Activated T-helper 1 cell treated with Interleukin-2 at 50 U/mL for 16 hours (primary cell): ENCODE measurements around the gene DPY19L1.
"Not testable (repeated sequence)": the region's sequence is repeated elsewhere in the genome, so short reads cannot be mapped to it uniquely, and the experiment has no call there.

ENCODE experiments used
- DNase-seq: peaks from one replicate; pipeline ENCODE4 v3.0.0-alpha.2; 2020; ENCODE audit warnings: low read depth

Gene DPY19L1

DNA sequence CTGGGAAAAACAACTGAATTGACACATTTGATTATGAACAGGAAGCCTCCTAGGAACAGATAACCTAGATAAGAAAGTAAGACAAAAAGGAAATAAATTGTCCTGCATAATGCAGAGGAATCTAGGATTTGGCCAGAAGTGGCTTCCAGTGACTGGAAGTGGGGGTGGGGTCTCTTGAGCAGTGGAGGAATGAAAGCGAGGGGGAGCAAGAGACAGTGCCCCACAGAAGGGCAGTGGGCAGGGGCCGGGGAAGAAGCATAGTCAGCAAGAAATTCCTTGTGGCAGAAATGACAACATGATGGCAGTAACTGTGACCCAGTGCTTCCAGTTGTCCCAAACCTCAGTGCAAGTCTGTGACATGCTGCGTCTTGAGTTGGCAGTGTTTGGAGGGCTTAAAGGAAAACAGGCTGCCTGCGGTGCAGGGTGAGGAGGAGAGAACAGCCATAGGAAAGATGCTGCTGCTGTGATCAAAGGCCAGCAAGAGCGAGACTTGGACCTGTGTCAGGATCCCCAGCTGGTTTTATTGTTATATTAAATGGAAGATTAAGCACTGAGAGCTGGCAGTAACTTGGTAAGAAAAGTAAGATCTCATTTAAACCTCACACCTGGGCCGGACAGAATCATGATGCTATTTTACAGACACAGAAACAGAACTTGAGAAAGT, 119.0 kb downstream of the DPY19L1 start:
- not testable (repeated sequence) for DNase-seq

DNA sequence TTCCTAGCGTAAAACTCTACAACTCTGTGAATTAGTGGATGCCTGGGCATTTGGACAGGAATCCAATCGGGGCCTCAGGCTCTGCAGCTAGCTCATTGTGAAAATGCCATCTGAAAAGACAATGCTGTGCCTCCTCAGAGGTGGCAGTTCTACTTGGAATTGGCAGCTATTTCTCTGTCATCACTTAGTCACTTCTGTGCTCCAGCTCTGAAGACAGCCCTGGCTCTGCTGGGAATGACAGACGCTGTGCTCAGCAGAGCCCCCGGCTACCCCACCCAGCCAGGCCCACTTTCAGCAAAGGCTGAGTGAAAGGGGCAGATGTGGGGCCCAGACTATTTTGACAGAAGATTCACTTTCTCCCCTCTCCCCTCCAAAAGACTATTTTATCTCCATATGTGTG, 119.8 kb downstream of the DPY19L1 start:
- not testable (repeated sequence) for DNase-seq

DNA sequence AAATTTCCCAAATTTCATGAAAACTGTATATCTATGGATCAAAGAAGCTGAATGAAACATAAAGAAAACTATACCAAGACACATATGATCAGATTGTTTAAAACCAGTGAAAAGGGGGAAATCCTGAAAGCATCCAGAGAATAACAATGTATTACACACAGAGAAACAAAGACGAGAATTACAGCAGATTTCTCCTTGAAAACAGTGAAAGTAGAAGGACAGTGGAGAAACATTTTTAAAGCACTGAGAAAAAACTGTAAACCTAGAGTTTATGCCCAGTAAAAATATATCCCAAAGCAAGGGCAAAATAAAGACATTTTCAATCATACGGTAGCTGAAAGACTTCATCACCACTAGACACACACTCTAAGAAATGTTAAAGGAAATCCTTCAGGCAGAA, 121.0 kb downstream of the DPY19L1 start:
- no peak for DNase-seq

DNA sequence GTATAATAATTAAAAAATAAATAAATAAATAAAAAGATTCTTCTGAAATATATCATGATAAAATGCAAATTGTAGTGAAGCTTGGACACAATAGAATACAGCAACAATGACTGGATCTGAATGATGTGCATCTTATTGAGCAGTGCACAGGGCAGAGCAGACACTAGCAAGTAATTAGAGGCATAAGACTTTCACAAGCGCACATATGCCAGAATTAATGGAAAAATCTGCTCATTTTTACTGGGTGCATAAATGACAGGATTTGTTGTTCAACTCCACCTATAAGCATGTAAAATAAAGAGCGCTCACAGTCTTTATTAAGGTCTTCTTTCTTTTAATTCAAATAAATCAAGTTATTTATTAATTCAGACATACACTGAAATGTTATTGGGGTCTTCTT, 125.0 kb downstream of the DPY19L1 start:
- no peak for DNase-seq

DNA sequence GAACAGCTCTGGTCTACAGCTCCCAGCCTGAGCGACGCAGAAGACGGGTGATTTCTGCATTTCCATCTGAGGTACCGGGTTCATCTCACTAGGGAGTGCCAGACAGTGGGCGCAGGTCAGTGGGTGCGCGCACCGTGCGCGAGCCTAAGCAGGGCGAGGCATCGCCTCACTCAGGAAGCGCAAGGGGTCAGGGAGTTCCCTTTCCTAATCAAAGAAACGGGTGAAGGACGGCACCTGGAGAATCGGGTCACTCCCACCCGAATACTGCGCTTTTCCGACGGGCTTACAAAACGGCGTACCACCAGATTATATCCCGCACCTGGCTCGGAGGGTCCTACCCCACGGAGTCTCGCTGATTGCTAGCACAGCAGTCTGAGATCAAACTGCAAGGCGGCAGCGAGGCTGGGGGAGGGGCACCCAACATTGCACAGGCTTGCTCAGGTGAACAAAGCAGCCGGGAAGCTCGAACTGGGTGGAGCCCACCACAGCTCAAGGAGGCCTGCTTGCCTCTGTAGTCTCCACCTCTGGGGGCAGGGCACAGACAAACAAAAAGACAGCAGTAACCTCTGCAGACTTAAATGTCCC, 130.9 kb downstream of the DPY19L1 start:
- not testable (repeated sequence) for DNase-seq

DNA sequence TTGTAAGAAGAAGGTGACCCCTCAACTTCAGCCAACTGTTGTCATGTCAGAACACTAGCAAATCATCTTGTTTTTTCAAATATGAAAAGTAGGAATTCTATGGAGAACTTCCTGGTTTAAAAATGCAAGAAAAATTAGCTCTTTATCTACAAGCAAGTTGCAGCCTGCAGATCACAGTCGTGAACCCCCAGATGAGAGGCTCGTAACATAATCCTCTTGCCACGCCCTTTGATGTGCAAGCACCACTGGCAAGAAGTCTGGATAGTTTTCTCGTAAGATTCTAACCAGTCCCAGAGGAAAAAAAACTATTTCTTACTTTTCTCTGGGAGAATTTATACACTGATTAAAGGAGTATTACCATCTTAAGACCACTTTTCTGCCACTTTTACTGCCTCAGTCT, 132.3 kb downstream of the DPY19L1 start:
- DNase-seq, result no peak

DNA sequence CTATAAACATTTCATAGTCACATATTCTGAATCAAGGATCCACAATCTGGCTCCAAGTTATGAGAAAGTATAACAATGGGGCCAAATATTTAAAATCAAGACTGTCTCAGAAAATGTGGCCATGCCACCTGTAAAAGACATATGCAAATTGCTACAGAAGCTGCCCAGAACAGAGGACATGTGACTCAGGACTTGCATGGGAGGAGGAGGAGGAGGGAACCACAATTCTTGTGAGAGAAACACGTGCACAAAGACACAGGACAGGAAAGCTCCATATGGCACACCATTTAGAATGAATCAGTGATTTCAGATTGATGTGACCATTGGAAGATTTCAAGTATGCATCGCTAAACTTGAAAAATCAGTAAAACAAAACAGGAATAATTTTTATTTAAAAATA, 133.4 kb downstream of the DPY19L1 start:
- not testable (repeated sequence) for DNase-seq

DNA sequence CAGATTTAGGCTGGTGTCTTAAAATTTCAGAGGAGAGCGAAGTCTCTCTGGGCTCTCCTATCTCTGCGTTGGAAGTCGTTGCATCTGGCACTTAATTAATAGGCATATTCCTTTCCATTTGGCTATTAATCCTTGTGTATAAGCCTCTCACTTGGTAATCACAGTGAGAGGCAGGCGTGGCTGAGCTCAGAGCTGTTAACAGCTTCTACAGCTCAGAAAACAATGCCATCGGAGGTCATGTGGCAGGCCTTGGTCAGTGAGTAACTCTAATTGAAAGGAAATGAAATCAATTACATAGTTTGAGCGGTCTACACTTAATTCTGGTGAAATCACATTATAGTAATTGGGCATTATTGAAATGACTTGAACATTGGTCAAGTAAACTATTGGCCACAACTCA, 135.1 kb downstream of the DPY19L1 start:
- no peak for DNase-seq

DNA sequence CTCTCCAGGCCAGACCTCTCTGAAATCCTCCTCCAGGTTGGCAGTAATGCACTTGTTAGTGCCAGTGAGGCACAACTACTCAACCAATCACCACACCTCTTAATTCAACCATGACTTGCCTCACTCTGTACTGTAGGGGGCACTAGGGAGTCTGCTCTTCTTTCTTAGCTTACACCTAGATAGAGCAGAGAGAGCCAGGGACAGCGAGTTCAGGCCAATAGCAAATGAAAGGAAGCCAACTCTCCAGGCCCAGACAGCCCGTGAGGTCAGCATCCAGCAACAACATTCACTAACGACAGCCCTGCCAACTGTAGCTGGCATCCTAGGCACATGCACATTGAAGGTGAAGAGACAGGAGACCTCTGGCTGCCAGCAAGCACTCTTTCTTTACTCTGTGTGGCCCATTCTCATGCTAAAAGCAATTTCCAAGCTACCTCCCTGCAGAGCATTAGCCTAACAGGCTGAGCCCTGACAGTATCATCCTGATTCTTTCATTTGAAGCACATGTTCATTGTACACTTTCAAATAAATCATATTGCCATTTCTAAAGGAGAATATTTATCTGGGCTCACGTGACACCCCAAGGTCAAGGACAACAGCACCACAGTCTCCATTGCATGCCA, 136.3 kb downstream of the DPY19L1 start:
- no peak for DNase-seq

DNA sequence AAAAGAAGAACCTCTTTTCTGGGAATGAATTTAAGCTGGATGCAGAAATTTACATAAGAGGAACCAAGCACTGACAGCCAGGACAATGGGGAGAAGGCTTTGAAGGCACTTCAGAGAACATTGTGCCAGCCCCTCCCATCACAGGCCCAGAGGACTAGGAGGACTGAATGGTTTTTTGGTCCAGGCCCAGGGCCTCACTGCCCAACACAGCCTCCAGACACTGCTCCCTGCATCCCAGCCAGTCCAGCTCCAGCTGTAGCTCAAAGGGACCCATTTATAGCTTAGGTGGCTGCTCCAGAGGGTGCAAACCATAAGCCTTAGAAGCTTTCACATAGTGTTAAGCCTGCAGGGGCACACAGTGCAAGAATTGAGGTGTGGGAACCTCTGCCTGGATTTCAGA, 142.1 kb downstream of the DPY19L1 start:
- no peak for DNase-seq

DNA sequence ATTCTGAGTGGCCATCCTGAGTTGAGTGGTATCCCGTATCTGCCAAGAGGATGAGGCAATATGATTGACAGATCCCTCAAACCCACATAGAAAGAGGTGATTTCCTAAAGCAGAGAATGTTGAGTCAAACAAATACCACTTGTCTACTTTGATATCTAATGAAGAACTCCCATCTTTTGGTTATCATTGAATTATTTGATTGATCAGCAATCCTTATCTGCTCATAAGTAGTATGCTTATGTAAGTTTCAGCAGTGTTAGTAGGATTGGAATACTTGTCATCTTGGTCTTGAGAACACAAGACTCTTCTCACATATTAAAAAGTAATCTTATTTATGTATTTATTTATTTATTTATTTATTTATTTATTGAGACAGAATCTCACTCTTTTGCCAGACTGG, 147.3 kb downstream of the DPY19L1 start:
- no peak for DNase-seq

DNA sequence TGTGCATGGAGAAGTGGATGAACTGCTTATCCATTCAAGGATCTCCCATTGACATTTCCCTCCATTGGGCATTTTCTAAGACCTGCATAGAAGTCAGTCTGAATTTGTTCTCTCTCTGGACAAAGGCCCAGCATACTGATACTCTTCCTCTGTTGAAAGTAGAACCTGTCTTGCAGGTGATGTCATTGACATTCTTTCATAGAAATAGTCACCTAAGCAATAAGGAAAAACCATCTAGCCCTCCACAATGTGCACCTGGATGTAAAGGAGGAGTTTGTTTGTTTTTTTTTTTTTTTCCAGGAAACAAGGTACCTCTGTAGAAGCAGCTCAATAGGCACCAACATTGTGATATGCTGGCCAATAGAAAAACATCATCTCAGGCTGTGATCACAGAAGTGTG, 150.4 kb downstream of the DPY19L1 start:
- DNase-seq, result no peak

DNA sequence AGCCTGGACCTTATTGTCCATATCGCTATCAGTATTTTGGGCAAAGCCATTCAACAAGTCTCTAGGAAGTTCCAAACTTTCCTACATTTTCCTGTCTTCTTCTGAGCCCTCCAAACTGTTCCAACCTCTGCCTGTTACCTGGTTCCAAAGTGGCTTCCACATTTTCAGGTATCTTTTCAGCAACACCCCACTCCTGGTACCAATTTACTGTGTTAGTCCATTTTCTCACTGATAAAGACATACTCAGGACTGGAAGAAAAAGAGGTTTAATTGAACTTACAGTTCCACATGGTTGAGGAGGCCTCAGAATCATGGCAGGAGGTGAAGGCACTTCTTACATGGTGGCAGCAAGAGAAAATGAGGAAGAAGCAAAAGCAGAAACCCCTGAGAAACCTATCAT, 153.4 kb downstream of the DPY19L1 start:
- DNase-seq, result not testable (repeated sequence)

DNA sequence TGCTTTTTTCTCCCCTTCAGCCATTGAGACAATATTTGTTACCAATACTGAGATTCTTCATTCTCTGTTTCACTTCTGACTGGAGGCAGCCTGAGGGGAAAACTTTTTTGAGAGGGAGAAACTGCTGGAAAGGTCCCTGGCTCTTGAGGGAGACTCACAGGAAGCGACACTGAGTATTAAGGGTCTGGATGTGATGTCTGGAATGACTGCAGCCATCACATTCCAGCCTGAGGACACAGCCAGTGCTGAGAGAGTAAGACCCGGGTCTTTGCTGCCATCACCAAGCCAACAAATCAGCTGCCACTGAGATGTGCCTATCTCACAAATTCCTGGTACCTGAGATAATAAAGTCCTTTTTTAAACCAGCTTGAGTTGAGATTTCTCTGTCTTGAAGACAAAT, 157.4 kb downstream of the DPY19L1 start:
- no peak for DNase-seq

DNA sequence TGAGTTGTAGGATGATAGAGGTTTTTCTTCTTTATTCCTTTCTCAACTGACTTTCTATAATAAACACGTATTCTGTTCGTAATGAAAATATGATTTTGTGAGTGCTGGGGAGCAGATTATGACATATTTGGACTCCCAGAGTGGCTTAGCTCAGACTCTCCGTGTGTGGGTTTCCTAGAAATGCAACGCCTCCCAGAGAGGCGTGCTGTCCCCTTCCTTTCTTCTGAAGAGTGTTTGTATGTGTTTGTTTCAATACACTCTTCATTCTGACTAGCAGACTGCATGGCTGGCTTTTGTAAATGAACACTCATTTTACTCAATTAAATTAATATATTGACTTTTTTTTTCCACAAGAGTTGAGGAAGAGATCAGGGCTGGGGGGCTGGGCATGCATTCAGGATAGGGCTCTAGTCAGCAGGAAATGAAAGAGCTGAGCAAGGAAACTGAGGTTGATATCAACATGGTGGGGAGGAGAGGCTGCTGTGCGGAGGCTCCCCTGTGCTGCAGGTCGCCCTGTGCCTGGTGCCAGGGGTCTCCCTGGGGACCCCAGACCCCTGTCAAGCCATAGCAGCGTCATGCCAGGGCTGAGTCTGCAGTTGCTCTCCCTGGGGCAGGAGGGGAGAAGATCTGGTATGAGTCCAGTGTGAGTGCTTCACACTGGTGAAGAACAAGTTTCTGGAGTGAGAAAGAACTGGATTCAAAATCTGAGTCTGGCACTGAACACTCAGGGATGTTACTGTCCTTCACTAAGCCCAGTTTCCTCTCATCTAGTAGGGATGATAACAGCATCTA, 158.1 kb downstream of the DPY19L1 start:
- not testable (repeated sequence) for DNase-seq
